Measurements from ENCODE around the gene SMPX.
A peak's percentile ranks its signal among the peaks of the same experiment; 100 is the strongest.

Gene SMPX

GRCh38 chrX:21711129-21711847, 46.6 kb downstream of the SMPX start:
- no peak for DNase-seq

GRCh38 chrX:21708116-21708515, 49.8 kb downstream of the SMPX start:
- DNase-seq, result no peak

DNA sequence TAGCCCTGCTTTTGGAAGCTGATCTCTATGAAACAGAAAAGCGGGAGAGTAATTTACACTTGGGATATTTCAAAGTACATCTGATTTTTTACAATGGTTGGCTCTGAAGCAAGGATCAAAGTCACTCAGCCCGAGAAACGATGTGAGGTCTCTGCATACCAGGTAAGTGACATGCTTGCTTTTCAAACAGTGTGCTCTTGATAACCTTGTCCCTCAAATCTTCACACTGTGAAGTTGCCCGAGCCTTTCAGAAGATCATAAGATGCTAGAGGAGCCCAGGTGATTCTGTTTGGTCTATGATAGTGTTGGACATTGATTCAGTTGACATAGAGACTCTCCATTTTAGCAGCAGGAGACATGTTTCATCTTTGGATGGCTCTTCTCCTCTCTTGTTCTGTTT, 52.7 kb downstream of the SMPX start:
- DNase-seq, result no peak

DNA sequence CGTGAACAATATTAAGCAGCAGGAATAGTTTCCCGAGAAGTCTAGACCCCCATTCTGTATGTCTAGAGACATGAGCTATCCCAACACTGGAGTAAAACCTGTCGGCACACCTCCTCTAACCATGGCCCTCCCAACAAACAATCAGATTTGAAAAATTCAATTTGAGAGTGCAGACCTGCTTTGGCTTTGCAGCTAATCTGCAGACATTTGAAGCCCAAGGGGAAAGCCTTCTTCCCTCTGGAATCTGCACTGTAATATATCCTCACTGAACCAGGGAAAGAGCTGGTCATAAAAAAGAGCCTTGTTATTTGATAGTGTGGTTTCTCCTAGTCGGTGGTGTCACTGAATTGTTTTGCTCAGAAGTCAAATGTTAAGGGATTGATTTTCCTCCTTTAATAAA, 55.2 kb downstream of the SMPX start:
- no peak for DNase-seq

DNA sequence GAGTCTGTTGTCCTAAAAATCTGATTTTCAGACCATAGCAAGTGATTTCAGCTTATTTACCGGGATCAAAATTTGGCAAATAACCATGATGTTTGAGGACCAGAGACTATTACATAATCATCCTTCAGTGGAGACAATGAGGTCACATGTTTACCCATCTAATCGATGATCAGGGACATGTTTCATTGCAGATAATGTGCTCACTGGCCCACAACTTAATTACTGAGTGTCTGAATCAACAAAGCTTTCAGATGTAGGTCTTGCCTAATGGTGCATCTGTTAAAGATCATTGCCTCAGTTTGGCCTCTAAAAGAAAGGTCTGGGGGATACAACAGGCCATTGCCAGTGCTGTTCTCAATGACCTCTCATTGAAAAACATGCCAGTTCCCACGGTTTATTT, 56.9 kb downstream of the SMPX start:
- DNase-seq, result peak; percentile 9

DNA sequence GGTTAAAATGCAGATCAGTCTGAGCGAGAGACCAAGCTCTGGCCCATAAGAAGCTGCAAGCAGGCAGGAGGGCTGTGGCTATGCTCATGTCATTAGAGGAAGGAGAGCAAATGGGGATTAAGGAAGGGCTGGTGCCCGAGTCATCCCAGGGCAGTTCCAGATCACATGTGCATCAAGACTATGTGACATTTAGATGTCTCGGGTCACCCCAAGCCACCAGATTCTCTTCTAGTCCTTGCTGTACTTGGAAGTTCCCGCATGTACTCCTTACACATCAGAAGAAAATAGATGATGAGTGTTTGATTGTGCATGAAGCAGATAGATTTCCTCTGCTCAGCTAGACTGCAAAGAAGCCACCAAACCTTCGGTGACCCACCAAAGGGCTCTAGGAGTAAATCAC, 57.6 kb downstream of the SMPX start:
- no peak for DNase-seq

GRCh38 chrX:21699136-21699535, 58.8 kb downstream of the SMPX start:
- DNase-seq, result no peak

- no peak for DNase-seq
Observed at GRCh38 chrX:21698272-21698671, 59.6 kb downstream of the SMPX start.

DNA sequence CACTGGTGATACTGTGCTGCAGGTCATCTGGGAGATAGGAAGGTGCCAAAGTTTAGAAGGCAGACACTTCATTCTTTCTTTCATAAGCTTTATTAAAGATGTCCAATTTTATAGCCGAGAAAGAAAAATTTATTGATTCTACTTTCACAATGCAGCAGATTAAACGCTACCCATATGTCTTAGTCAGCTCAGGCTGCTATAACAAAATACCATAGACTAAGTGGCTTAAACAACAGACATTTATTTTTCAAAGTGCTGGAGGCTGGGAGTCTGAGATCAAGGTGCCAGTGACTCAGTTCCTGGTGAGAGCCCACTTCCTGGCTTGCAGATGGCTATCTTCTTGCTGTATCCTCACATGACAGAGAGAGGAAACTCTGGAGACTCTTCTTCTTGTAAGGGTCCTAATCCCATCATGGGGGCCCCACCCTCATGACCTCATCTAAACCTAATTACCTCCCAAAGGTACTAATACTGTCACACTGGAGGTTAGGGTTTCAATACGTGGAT, 66.4 kb downstream of the SMPX start:
- no peak for DNase-seq

GRCh38 chrX:21683941-21684340, 74.0 kb downstream of the SMPX start:
- DNase-seq, result no peak

- DNase-seq, result no peak
Observed at GRCh38 chrX:21678048-21678612, 79.8 kb downstream of the SMPX start.

GRCh38 chrX:21675931-21676330, 82.0 kb downstream of the SMPX start:
- no peak for DNase-seq

GRCh38 chrX:21674430-21675186, 83.3 kb downstream of the SMPX start:
- DNase-seq, result no peak

GRCh38 chrX:21666679-21667078, 91.2 kb downstream of the SMPX start:
- DNase-seq, result no peak

DNA sequence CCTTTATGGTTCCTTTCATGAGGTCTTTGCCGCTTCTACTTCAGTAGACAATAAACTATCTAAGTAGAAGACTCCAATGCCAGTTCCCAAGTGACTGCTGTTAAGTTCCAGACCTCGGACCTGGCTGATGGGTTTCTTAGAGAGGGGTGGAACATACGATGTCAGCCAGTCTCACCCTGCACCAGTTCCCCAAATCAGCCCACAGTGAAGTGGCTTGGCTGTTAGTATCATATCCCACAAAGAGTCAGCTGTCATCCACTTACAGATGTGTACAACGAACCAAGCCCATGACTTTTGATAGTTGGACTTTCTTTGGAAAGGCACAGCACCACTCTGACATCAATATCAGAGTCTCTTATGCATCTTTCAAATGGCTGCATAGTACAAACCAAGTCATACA, 91.7 kb downstream of the SMPX start:
- no peak for DNase-seq

DNA sequence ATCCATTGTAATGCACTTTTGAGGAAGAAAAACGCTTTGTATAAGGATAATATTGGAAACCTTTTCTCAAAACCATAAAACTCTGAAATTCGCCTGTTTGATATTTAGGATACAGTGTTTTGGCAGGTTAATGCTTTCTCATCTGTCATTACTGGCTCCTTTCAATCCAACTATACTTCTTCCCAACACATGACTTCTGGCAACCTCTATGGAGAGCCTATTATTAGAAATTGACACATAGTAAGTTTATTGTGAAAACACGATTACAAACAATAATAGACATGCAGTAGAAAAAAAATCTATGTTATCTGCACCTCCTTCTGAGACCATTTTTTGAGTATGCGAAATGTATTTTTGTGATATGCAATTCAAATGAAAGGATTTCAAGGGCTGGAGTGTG, 95.2 kb downstream of the SMPX start:
- no peak for DNase-seq

DNA sequence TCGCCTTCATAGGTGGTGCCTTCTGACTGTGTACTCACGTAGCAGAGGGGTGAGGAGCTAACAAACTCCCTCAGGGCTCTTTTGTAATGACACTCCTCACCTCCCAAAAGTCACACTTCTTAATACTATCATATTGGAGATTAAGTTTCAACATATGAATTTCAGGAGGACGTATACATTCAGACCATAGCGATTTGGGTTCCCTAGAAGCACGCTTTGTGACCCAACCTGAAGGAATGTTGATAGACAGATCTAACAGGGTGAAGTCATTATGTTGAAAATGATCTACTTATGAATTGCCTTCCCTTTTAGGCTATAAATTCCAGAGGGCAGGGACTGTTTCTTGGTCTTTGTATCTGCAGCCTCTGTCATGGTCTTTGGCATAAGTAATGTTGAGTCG, 96.6 kb downstream of the SMPX start:
- DNase-seq, result no peak

GRCh38 chrX:21660156-21660555, 97.8 kb downstream of the SMPX start:
- no peak for DNase-seq

GRCh38 chrX:21659320-21659719, 98.6 kb downstream of the SMPX start:
- DNase-seq, result no peak

DNA sequence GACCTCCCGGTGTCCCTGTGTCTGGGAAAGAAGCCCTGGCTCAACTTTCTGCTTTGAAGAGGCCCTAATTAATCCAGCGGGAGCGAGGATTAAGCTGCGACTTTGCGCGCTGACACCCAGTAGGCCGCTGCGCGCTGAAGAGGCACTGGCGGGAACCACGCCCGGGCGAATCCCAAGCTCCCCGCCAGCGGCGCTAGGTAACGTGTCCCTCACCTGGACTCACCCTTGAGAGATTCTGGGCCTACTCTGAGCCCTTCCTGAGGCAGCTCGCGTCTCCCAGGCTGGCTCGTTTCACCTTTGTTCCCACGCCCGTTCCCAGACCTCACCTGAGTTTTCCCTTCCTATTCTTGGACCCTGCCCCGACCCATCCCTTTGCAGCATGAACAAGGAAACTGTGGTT, 99.2 kb downstream of the SMPX start:
- DNase-seq, result no peak

- DNase-seq, result peak; percentile 67
Observed at GRCh38 chrX:21658152-21658737, 99.7 kb downstream of the SMPX start, which contains the start of gene KLHL34. KLHL34 (minus strand) TSS chrX:21658330; CDS start chrX:21657788, 542 bp downstream.

- DNase-seq, result peak; percentile 17
Observed at GRCh38 chrX:21657318-21658151, 100.4 kb downstream of the SMPX start.

Measured in retina (tissue), 1 donor.